ENCODE data around the gene SLCO2A1. TPM values are rescaled to one million over a fixed set of nuclear protein-coding genes. Genes with fewer than 3 reads are reported as not detected.

Gene SLCO2A1
- total RNA-seq, 6 donors from 2014 or later = 56.2 to 308 (median 133) TPM

DNA sequence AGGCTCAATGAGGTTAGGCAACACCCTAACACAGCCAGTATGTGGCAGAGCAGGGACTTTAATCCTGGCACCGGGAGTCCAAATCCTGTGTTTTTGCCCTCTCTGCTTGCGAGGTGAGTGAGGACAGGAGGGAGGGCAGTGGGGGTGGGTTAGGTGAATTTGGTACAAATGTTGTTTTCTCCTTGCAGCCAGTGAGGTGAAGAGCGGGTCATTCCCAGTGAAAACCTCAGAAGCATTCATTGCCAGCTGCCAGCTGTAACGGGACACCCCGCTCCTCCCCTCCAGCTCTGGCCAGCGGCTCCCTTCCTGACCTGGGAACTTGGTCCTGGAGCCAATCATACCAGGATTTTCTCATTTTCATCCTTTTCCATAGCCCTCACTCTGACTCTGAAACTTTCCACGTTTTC is 88.3 kb downstream of the SLCO2A1 start:
- Histone ChIP-seq H3K36me3 (peaks cover 0 to 73% (median 14%) of the 10 kb centered on the region in 4 donors), H3K27ac (peak overlapping the region in 2 of 4 donors; percentile 87 to 92), H3K27me3 (no peaks in the 10 kb centered on the region), H3K4me3 (no peak overlapping the region), H3K4me1 (peaks cover 18 to 42% (median 34%) of the 10 kb centered on the region in 4 donors), H3K9me3 (no peaks in the 10 kb centered on the region)
- TF ChIP-seq POLR2AphosphoS5 (IDR thresholded peaks at IDR 0.05) = peak in 1 of 2 donors; percentile 25
- TF ChIP-seq, protein P1, sequence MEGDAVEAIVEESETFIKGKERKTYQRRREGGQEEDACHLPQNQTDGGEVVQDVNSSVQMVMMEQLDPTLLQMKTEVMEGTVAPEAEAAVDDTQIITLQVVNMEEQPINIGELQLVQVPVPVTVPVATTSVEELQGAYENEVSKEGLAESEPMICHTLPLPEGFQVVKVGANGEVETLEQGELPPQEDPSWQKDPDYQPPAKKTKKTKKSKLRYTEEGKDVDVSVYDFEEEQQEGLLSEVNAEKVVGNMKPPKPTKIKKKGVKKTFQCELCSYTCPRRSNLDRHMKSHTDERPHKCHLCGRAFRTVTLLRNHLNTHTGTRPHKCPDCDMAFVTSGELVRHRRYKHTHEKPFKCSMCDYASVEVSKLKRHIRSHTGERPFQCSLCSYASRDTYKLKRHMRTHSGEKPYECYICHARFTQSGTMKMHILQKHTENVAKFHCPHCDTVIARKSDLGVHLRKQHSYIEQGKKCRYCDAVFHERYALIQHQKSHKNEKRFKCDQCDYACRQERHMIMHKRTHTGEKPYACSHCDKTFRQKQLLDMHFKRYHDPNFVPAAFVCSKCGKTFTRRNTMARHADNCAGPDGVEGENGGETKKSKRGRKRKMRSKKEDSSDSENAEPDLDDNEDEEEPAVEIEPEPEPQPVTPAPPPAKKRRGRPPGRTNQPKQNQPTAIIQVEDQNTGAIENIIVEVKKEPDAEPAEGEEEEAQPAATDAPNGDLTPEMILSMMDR (IDR thresholded peaks at IDR 0.05) = no peak
- 69 to 75% methylated on average over 7 of the region's 7 CpGs for WGBS, 2 donors
- DNase-seq (no peak), ATAC-seq (ENCODE audit: low FRiP score in 2 of 2) (no peak)

DNA sequence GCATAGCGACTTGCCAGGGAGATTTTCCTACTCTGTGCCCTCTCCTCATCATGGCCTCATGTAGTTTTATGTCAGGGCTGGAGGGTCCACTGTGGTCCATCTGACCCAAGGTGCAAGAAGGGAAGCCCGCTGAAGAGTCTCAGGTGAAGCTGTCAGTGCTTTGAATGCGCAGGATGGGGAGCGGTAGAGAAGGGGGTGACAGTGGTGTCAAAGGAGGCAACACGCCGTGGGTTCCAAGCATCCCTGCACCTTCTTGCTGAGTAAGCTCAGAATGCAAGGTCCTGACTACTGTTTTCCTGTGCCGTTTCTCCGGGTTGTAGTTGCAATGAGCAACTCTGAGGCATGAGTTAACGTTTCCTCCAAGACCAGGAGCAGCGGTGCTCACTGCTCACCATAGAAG is 89.2 kb downstream of the SLCO2A1 start:
- 94 to 95% methylated on average over 10 of the region's 10 CpGs for WGBS, 2 donors
- H3K9me3 ChIP-seq = no peaks in the 10 kb centered on the region
- peaks cover 0 to 79% (median 16%) of the 10 kb centered on the region in 4 donors for H3K36me3 ChIP-seq
- no peaks in the 10 kb centered on the region for H3K27me3 ChIP-seq
- peak overlapping the region in 1 of 4 donors; percentile 59 for H3K27ac ChIP-seq
- peaks cover 18 to 34% (median 26%) of the 10 kb centered on the region in 4 donors for H3K4me1 ChIP-seq
- ATAC-seq (ENCODE audit: low FRiP score in 2 of 2) (no peak), DNase-seq (no peak)
- no peak for TF ChIP-seq EP300 (IDR thresholded peaks at IDR 0.05)
- no peak overlapping the region for H3K4me3 ChIP-seq

GRCh38 chr3:133939463-133939835 is 90.3 kb downstream of the SLCO2A1 start:
- Histone ChIP-seq H3K4me1 (peaks cover 14 to 24% (median 17%) of the 10 kb centered on the region in 4 donors), H3K4me3 (no peak overlapping the region), H3K27ac (peak overlapping the region in 3 of 4 donors; percentile 16 to 59 (median 18)), H3K36me3 (peaks cover 0 to 88% (median 16%) of the 10 kb centered on the region in 4 donors), H3K27me3 (no peaks in the 10 kb centered on the region), H3K9me3 (no peaks in the 10 kb centered on the region)
- 93% methylated on average over 1 of the region's 1 CpG for WGBS, 2 donors
- DNase-seq (no peak), ATAC-seq (ENCODE audit: low FRiP score in 2 of 2) (no peak)
- TF ChIP-seq, protein P1 (IDR thresholded peaks at IDR 0.05) = no peak
- no peak for TF ChIP-seq EP300 (IDR thresholded peaks at IDR 0.05)
- TF ChIP-seq POLR2A (IDR thresholded peaks at IDR 0.05) = no peak

DNA sequence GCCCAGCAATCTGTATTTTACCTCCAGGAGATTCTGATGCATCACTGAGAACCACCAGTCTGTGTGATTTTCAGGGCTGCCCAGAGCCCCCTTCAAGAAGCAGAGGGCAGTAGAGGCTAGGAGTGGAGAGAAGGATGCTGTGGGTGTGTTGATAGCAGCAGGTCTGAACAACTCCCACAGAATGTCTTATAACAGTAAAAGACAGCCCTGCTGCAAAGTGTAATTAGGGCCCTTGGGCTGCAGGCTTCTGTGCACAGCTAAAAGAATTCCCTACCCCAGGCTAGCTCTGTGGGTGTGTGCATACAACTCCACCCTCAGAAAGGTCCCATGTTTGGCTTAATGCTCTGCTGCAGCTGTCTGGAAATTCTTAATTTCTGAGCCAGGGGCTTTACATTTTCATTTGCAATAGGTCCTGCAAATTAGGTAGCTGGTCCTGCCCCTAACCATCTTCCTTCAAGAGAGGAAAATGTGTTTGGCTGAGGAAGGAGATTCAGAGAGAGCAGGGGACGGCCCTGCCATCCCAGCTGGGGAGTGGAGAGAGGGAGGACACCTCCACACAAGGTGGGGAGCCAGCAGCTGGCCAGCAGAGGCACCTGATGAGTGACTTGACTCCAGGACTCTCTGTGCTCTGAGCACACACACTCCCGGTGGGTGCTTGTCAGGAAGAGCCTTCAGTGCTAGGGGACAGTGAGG is 90.8 kb downstream of the SLCO2A1 start:
- WGBS, 2 donors = 69 to 71% methylated on average over 1 to 2 of the region's 2 CpGs
- Histone ChIP-seq H3K36me3 (peaks cover 0 to 88% (median 16%) of the 10 kb centered on the region in 4 donors), H3K27ac (peak overlapping the region in 3 of 4 donors; percentile 16 to 59 (median 18)), H3K27me3 (no peaks in the 10 kb centered on the region), H3K9me3 (no peaks in the 10 kb centered on the region), H3K4me1 (peaks cover 8 to 18% (median 11%) of the 10 kb centered on the region in 4 donors), H3K4me3 (no peak overlapping the region)
- ATAC-seq (ENCODE audit: low FRiP score in 2 of 2) = no peak
- DNase-seq = no peak
- TF ChIP-seq POLR2A (IDR thresholded peaks at IDR 0.05) (no peak), EP300 (IDR thresholded peaks at IDR 0.05) (no peak), POLR2AphosphoS5 (IDR thresholded peaks at IDR 0.05) (no peak)
- TF ChIP-seq, protein P1 (IDR thresholded peaks at IDR 0.05) = no peak

DNA sequence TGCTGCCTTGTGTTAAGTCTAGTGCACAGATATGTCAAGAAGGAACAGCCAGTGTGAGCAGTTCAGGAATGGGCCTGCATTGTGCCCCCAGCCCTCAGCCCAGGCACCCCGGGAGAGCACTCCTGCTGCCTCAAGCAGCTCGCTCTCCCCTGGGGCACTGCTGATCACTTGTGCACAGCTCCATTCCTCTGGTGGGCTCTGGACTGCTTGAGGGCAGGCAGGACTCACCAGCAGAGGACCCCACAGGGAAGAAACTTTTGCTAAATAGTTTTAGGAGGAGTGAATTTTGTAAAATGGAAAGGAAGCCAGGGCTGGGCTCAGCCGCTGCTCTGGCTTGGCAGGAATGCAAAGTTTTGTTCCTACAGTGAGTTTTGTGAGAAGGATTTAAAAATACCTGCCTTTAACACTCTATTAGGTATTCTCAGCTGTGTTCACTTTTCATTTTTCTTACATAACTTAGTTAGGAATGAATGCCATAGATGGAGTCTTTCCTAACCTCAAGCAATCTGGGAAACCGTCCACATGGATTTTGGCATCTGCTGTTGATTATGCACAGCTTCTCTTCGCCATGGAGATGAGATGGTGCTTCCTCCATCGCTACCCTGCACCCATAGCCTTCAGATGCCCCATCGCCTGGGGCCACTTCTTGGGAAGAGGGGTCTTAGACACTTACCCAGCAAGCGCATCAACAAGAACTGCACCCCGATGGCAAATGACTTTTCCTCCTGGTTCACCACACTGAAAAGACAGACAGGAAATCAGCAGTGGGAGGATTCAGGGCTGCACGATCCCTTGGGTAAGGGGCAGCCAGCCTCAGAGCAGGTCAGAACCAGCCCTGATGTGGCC is 91.7 kb downstream of the SLCO2A1 start:
- no peak for TF ChIP-seq POLR2A (IDR thresholded peaks at IDR 0.05)
- no peak for TF ChIP-seq EP300 (IDR thresholded peaks at IDR 0.05)
- TF ChIP-seq, protein P1 (IDR thresholded peaks at IDR 0.05) = no peak
- Histone ChIP-seq H3K4me1 (peaks cover 0 to 13% (median 3%) of the 10 kb centered on the region in 4 donors), H3K4me3 (no peak overlapping the region), H3K27me3 (no peaks in the 10 kb centered on the region), H3K9me3 (no peaks in the 10 kb centered on the region), H3K27ac (peak overlapping the region in 1 of 4 donors; percentile 59), H3K36me3 (peaks cover 0 to 87% (median 16%) of the 10 kb centered on the region in 4 donors)
- ATAC-seq (ENCODE audit: low FRiP score in 2 of 2) (no peak), DNase-seq (no peak)
- WGBS, 2 donors = 85% methylated on average over 10 of the region's 10 CpGs
